ENCODE measurements around the gene WWOX. TPM values are rescaled to one million over a fixed set of nuclear protein-coding genes. Genes with fewer than 3 reads are reported as not detected.
"Not testable (repeated sequence)": the region's sequence is repeated elsewhere in the genome, so short reads cannot be mapped to it uniquely, and the experiment has no call there.

Gene WWOX
- total and polyA plus RNA-seq, 4 donors, result 5.4 to 61.5 (median 18.4) TPM

DNA sequence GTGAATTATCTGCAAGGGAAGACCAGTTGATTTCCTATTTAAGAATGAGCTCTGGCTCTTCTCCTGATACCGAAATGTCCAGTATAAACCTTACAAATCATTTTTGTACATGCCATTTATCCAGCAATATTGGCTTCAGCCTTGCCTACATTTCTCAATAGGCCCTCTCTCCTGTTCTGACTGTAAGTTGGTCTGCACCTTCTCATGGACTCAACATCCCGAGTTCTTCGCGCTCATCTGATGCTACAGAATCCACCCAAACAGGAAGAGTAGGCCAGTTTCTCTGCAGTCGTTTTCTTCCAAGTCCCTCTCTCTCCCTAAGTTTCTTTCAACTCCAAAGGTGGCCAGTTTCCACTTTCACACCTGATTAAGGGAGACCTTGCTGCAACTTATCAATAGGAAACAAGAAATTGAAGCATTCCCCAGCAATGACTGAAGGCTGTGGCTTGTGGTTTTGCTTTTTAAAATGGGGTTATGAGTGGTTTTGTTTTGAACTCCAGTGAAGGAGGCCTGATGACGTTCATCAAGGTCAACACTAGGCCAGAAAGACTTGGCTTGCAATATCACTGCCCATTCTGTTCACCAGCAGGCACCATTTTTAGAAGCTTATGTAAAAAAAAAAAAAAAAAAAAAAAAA lies 1118.0 kb downstream of the WWOX start:
- WGBS, 2 donors, result 76 to 83% methylated on average over 6 of the region's 6 CpGs
- ATAC-seq (ENCODE audit: insufficient read depth, low FRiP score), result no peak
- H3K9me3 ChIP-seq (ENCODE audit: control insufficient read depth in 4 of 4, insufficient read depth in 3 of 4, low read length in 3 of 4), result no peaks in the 10 kb centered on the region
- no peaks in the 10 kb centered on the region for H3K27me3 ChIP-seq (ENCODE audit: control insufficient read depth in 3 of 3, insufficient read depth in 3 of 3, low read length in 2 of 3)
- no peak for DNase-seq
- H3K9ac ChIP-seq (ENCODE audit: insufficient read depth in 1 of 2, low read length in 2 of 2), result no peak overlapping the region
- TF ChIP-seq, protein P1, sequence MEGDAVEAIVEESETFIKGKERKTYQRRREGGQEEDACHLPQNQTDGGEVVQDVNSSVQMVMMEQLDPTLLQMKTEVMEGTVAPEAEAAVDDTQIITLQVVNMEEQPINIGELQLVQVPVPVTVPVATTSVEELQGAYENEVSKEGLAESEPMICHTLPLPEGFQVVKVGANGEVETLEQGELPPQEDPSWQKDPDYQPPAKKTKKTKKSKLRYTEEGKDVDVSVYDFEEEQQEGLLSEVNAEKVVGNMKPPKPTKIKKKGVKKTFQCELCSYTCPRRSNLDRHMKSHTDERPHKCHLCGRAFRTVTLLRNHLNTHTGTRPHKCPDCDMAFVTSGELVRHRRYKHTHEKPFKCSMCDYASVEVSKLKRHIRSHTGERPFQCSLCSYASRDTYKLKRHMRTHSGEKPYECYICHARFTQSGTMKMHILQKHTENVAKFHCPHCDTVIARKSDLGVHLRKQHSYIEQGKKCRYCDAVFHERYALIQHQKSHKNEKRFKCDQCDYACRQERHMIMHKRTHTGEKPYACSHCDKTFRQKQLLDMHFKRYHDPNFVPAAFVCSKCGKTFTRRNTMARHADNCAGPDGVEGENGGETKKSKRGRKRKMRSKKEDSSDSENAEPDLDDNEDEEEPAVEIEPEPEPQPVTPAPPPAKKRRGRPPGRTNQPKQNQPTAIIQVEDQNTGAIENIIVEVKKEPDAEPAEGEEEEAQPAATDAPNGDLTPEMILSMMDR (IDR thresholded peaks at IDR 0.05; ENCODE audit: control extremely low read depth, extremely low read depth), result no peak
- no peak overlapping the region for H3K4me3 ChIP-seq
- no peaks in the 10 kb centered on the region for H3K36me3 ChIP-seq (ENCODE audit: control insufficient read depth in 4 of 4, insufficient read depth in 4 of 4, low read length in 4 of 4)
- no peaks in the 10 kb centered on the region for H3K4me1 ChIP-seq (ENCODE audit: control insufficient read depth in 5 of 5, insufficient read depth in 5 of 5, low read length in 5 of 5)
- H3K27ac ChIP-seq (ENCODE audit: low read depth in 1 of 2, low read length in 1 of 2), result no peak overlapping the region

DNA sequence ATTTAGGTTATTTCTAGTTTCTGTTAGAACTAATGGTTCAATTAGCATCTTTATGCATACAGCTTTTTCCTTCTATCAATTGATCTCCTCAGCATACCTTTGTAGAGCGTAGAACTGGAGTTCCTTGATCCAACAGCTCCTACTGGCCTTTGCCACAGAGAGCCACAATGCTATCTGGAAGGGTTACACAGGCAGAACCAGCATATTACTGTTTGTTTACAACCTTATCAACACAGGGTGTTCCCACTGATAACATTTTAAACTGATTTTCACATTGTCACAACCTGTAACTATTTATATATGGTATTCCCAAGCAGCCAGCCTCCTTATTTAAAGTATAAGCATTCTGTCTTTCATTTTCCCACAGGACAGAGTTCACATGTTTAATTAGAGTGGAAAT lies 1118.9 kb downstream of the WWOX start:
- WGBS, 2 donors, result 89 to 96% methylated on average over 1 of the region's 1 CpG
- TF ChIP-seq, protein P1 (IDR thresholded peaks at IDR 0.05; ENCODE audit: control extremely low read depth, extremely low read depth), result no peak
- Histone ChIP-seq H3K36me3 (ENCODE audit: control insufficient read depth in 4 of 4, insufficient read depth in 4 of 4, low read length in 4 of 4) (no peaks in the 10 kb centered on the region), H3K4me3 (no peak overlapping the region), H3K27me3 (ENCODE audit: control insufficient read depth in 3 of 3, insufficient read depth in 3 of 3, low read length in 2 of 3) (no peaks in the 10 kb centered on the region), H3K4me1 (ENCODE audit: control insufficient read depth in 5 of 5, insufficient read depth in 5 of 5, low read length in 5 of 5) (no peaks in the 10 kb centered on the region), H3K9ac (ENCODE audit: insufficient read depth in 1 of 2, low read length in 2 of 2) (no peak overlapping the region), H3K27ac (ENCODE audit: low read depth in 1 of 2, low read length in 1 of 2) (no peak overlapping the region), H3K9me3 (ENCODE audit: control insufficient read depth in 4 of 4, insufficient read depth in 3 of 4, low read length in 3 of 4) (no peaks in the 10 kb centered on the region)
- DNase-seq (no peak), ATAC-seq (ENCODE audit: insufficient read depth, low FRiP score) (no peak)

DNA sequence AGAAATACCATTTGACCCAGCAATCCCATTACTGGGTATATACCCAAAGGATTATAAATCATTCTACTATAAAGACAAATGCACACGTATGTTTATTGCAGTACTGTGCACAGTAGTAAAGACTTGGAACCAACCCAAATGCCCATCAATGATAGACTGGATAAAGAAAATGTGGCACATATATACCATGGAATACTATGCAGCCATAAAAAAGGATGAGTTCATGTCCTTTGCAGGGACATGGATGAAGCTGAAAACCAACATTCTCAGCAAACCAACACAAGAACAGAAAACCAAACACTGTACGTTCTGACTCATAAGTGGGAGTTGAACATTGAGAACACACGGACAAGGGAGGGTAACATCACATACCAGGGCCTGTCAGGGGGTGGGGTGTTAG lies 1126.5 kb downstream of the WWOX start:
- not testable (repeated sequence) for H3K9ac ChIP-seq (ENCODE audit: insufficient read depth in 1 of 2, low read length in 2 of 2); H3K27ac ChIP-seq (ENCODE audit: low read depth in 1 of 2, low read length in 1 of 2); ATAC-seq (ENCODE audit: insufficient read depth, low FRiP score); H3K36me3 ChIP-seq (ENCODE audit: control insufficient read depth in 4 of 4, insufficient read depth in 4 of 4, low read length in 4 of 4); H3K4me3 ChIP-seq; H3K27me3 ChIP-seq (ENCODE audit: control insufficient read depth in 3 of 3, insufficient read depth in 3 of 3, low read length in 2 of 3); H3K9me3 ChIP-seq (ENCODE audit: control insufficient read depth in 4 of 4, insufficient read depth in 3 of 4, low read length in 3 of 4); DNase-seq; H3K4me1 ChIP-seq (ENCODE audit: control insufficient read depth in 5 of 5, insufficient read depth in 5 of 5, low read length in 5 of 5)
- 95 to 97% methylated on average over 3 of the region's 3 CpGs for WGBS, 2 donors

DNA sequence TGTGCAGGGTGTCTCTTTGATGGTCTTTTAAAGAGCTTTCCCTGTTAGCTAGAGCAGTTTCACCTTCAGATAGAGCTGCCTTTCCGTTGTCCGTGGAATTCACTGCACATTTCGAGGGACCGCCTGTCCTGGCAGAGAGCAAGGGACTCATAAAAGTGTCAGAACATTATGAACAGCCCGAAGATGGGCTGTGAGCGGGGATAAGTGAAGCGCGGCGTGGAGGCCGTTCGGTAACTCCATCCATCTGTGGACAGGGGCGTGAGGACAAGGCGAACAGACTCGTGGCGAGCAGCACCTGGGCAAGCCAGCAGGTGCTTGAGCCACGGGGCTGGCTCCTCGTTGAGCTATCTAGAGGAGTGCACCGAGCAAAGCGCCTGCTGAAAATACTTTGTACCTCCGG lies 1129.9 kb downstream of the WWOX start:
- no peaks in the 10 kb centered on the region for H3K9me3 ChIP-seq (ENCODE audit: control insufficient read depth in 4 of 4, insufficient read depth in 3 of 4, low read length in 3 of 4)
- H3K27me3 ChIP-seq (ENCODE audit: control insufficient read depth in 3 of 3, insufficient read depth in 3 of 3, low read length in 2 of 3), result no peaks in the 10 kb centered on the region
- ATAC-seq (ENCODE audit: insufficient read depth, low FRiP score) (no peak), DNase-seq (no peak)
- H3K27ac ChIP-seq (ENCODE audit: low read depth in 1 of 2, low read length in 1 of 2), result no peak overlapping the region
- no peak overlapping the region for H3K9ac ChIP-seq (ENCODE audit: insufficient read depth in 1 of 2, low read length in 2 of 2)
- TF ChIP-seq, protein P1 (IDR thresholded peaks at IDR 0.05; ENCODE audit: control extremely low read depth, extremely low read depth), result no peak
- no peaks in the 10 kb centered on the region for H3K4me1 ChIP-seq (ENCODE audit: control insufficient read depth in 5 of 5, insufficient read depth in 5 of 5, low read length in 5 of 5)
- 92 to 95% methylated on average over 20 of the region's 20 CpGs for WGBS, 2 donors
- H3K36me3 ChIP-seq (ENCODE audit: control insufficient read depth in 4 of 4, insufficient read depth in 4 of 4, low read length in 4 of 4), result no peaks in the 10 kb centered on the region
- H3K4me3 ChIP-seq, result no peak overlapping the region

DNA sequence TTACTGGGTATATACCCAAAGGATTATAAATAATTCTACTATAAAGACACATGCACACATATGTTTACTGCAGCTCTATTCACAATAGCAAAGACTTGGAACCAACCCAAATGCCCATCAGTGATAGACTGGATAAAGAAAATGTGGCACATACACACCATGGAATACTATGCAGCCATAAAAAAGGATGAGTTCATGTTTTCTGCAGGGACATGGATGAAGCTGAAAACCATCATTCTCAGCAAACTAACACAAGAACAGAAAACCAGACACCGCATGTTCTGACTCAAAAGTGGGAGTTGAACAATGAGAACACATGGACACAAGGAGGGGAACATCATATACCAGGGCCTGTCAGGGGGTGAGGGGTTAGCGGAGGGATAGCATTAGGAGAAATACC lies 1146.2 kb downstream of the WWOX start:
- not testable (repeated sequence) for H3K4me1 ChIP-seq (ENCODE audit: control insufficient read depth in 5 of 5, insufficient read depth in 5 of 5, low read length in 5 of 5); ATAC-seq (ENCODE audit: insufficient read depth, low FRiP score); H3K9me3 ChIP-seq (ENCODE audit: control insufficient read depth in 4 of 4, insufficient read depth in 3 of 4, low read length in 3 of 4); H3K27me3 ChIP-seq (ENCODE audit: control insufficient read depth in 3 of 3, insufficient read depth in 3 of 3, low read length in 2 of 3); H3K9ac ChIP-seq (ENCODE audit: insufficient read depth in 1 of 2, low read length in 2 of 2); DNase-seq; H3K27ac ChIP-seq (ENCODE audit: low read depth in 1 of 2, low read length in 1 of 2); H3K4me3 ChIP-seq; H3K36me3 ChIP-seq (ENCODE audit: control insufficient read depth in 4 of 4, insufficient read depth in 4 of 4, low read length in 4 of 4)
- 96 to 98% methylated on average over 2 of the region's 2 CpGs for WGBS, 2 donors
